ENCODE data around the gene CSNK1D.

CSNK1D gene

DNA sequence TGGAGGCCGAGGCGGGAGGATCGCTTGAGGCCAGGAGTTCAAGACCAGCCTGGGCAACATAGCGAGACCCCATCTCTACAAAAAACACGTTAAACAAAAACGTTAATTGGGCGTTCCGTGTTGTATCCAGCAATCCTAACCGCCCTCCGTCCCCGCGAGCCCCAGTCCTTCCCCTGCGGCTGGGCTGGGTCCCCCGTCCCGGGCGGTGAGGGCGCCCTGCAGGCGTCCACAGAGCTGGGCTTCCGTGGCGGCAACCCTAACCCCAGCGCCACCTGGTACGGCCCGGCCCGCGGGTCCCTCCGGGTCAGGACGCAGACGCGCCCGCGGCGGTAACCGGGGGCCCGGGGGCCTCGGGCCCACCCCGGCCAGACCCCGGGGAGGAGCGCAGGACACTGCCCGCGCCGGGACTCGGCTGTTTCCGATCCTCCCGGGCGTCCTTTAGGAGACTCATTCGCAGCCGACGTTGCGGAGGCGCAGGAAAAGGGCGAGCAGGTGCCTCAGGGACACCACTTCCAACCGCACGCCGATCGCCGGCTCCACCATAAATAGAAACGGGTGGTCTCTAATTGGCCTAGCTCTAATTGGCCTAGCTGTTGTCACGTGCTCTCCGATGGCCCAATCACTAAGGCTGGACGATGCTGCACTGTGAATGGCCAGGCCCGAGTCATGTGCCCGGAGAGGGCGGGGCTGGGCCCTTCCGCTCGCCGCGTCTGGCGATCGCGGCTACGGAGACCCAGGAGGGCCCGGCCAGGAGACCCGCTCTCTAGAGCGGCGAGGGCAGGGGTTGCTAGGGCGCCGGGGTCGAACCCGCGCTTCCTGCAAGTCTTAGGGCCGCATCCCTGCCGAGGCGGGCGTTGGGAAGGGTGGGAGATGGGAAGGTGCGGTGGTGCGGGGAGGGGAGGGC is 19.0 kb upstream of the CSNK1D start:
- peak; percentile 99 for DNase-seq

DNA sequence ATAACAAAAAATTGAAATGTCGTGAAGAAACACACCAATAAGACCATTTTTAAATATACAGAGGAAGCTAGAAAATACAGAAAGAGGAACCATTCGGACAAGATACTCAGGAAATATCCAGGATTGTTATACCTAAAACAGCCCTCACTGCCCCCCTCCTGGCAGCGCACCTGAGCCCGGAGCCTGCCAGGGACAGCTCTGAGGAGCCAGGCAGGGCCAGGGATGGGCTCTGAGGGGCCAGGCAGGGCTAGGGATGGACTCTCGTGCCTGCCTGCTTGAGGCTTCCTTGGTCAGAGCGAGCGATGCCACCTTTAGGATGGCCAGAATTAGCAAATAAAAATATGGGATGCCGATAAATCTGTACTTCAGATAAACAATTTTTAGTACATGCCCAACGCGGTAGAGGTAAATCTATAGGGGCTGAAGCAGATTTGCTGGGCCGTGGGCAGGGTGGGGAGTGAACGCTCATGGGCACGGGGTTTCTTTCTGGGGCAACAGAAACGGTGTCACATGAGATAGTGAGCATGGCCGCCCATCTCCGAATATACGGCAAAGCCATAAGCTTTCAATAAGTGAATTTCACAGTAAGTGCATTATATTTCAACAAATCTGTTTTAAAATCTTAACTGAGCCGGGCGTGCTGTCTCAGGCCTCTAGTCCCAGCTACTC is 18.2 kb upstream of the CSNK1D start:
- no peak for DNase-seq

GRCh38 chr17:82287868-82288801 is 14.6 kb upstream of the CSNK1D start:
- DNase-seq, result peak; percentile 95

- DNase-seq, result no peak
These were observed 13.7 kb upstream of the CSNK1D start for GRCh38 chr17:82287013-82287867.

DNA sequence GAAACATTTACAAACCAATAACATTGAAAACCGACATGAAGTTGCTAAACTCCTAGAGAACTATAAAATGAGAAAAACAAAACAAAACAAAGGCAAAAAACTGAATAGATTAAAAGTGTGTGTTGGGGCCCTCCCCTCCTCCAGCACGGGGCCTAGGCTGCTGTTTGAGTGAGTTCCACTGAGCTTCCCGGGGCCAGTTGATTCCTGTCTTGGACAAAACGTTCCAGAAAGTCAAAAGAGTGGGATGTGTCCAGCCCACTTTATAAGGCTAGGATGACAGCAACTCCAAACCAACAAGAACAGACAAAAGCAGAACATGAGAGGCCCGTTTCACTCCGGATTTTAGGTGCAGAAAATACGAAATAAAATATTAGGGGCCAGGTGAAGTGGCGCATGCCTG is 11.6 kb upstream of the CSNK1D start:
- DNase-seq, result no peak

- no peak for DNase-seq
These were observed 9.8 kb upstream of the CSNK1D start for GRCh38 chr17:82283208-82283749.

DNA sequence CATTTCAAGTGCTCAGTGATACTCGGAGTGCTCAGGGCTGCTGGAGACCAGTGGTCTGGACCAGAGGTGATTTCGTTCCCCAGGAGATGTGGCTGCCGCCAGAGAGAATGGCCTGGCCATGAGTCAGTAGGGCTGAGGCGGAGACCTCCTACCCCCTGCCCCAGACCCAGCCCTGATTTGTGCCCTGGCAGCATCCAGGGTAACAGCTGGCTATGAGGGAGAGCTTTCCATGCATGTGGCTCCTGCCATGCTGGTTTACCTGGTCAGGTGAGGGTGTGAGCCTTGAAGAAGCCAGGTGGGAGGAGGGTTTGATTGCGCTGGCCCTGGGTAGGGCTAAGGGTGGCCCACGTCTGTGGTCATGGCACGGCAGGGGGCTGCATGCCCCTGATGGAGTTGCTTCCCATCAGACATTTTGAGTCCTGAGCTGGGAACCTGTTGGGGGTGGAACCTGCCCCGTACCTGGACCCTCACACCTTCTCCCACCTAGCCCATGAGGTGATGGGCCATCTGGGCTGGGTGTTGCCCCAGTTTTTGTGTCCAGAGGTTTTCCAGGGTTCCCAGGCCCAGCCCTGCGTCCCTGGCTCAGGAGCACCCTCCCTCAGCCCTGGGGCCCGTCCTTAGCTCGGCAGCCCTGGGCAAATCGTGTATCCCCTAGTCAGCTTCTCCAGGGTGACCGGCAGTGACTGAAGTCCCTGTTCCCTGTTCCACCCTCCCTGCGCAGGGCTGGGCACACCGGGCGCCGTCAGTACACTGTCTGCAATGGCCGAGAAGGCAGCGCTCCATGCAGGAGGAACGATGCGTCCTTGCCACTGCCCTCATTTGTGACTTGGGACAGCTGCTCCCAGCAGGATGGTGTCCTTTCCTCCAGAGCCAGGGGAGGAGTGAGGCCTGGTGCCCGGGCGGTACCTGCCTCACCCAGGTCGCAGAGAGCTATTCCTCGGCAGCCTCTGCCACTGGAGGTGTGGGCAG is 9.0 kb upstream of the CSNK1D start:
- DNase-seq, result no peak

- DNase-seq, result no peak
These were observed 8.2 kb upstream of the CSNK1D start for GRCh38 chr17:82281502-82282238.

- DNase-seq, result no peak
These were observed 7.6 kb upstream of the CSNK1D start for GRCh38 chr17:82281076-82281475.

DNA sequence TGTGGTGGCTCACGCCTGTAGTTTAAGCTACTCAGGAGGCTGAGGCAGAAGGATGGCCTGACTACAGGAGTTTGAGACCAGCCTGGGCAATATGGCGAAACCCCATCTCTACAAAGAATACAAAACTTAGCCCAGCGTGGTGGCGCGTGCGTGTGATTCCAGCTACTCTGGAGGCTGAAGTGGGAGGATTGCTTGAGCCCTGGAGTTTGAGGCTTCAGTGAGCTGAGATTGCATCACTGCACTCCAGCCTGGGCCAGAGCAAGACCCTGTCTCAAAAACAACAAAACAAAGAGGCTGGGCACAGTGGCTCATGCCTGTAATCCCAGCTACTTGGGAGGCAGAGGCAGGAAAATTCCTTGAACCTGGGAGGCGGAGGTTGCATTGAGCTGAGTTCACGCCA is 7.0 kb upstream of the CSNK1D start:
- DNase-seq, result no peak

GRCh38 chr17:82278786-82279391 is 5.4 kb upstream of the CSNK1D start:
- no peak for DNase-seq

DNA sequence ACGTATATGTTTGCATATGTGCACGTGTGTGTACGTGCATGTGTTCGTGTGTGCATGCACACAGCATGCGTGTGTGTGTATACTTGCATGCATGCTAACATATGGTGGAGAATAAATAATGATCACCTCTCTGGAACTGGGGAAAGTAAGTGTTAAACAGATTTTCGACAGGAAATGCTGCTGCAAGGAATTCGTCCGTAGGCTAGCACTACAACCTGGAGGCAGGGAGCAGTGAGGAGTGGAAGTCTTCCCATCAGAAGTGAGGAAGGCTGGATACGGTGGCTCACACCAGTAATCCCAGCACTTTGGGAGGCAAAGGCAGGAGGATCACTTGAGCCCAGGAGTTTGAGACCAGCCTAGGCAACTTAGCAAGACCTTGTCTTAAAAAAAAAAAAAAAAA is 4.8 kb upstream of the CSNK1D start:
- no peak for DNase-seq

- no peak for DNase-seq
These were observed 4.4 kb upstream of the CSNK1D start for GRCh38 chr17:82277851-82278250.

- DNase-seq, result no peak
These were observed 3.4 kb upstream of the CSNK1D start for GRCh38 chr17:82276938-82277337.

DNA sequence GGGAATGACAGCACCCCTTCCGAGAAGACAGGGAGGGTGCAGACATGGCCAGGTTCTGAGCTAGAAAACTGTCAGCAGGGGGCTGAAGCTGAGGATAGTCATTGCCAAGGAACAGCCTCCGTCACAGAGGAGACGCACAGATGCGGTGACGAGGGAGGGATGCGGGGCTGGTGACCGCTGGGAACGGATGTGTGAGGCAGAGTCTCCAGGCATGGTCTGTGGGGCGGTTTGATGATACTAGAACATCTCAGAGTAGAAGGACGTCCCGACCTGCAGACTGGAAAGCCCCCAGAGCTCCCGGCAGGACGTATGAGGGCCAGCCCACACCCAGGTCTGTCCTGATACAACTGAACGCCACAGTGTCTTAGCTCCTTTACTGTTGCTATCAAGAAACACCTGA is 1.8 kb upstream of the CSNK1D start:
- no peak for DNase-seq

GRCh38 chr17:82274134-82275020 is 877 bp upstream of the CSNK1D start:
- DNase-seq, result no peak

DNA sequence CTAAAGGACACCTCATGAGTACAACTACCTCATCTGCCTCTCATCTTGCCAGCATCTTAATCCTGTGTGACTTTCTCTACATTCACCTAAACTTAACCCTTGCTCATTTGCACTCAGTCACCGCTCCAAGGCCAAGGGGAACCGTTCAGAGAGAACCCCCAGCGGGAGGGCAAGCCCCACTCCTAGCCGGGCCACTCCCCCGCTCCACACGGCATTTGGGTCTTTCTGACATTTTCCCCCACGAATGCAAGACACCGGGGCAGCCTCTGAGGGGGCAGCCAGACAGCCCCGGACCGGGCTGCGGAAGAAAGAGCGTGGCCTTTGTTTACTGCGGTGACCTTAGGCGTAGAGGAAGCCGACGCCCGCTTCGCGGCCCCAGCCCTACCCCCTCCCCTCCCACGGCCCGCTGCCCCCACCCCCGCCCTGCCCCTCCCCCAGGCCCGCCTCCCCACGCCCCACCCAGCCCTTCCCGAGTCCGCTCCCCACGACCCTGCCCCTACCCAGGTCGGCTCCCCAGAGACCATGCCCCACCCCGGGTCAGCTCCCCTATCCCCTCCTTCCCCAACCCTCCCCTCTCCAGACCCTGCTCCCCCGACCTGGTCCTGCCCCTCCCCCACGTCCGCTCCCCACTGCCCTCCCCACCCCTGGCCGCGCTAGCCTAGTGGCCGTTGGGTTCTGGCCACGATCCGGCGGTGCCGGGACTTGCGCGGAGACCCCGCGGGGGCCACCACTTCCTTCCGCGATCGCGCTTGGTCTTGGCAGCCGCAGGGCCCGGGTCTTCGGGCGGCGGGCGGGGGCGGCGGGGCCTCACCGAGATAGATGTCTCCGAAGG is 789 bp downstream of the CSNK1D start:
- no peak for DNase-seq

DNA sequence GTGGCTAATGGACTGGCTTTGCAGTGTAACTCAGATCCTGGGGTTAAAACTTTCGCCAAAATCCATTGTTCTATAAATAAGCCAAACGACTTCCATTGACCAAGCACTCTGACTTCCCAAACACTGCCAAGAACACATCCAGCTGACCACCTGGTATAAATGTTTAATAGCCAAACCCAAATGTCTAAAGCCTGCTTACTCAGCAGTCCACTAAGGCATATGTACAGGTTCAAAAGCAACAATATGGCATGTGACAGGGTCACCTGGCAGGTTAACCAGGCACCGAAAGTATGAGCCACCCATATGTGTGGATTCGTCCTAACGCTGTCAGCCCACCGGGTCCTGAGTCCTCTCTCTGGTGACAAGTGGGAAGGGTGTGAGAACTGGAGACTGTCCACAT is 2.1 kb downstream of the CSNK1D start:
- DNase-seq, result no peak

Data from NCI-H2227 treated with DMSO at 0.1 percent for 48 hours (cell line).